Suprapubic skin (tissue), 4 donors: ENCODE results near the gene BAG5. TPM values are rescaled to one million over a fixed set of nuclear protein-coding genes. Genes with fewer than 3 reads are reported as not detected.

Experiments
- DNase-seq, 2 donors: peaks; one replicate each; pipeline ENCODE4 v3.0.0-alpha.2; 2019; ENCODE audit warnings: low spot score in 2 of 2
- H3K27ac ChIP-seq: fragments of 200-600 bp; sonication (generic); one replicate; pipeline ENCODE4 v1.5.1; 2019
- H3K27me3 ChIP-seq: fragments of 200-600 bp; sonication (generic); one replicate; pipeline ENCODE4 v1.5.1; 2019
- H3K36me3 ChIP-seq: fragments of 200-600 bp; sonication (generic); one replicate; pipeline ENCODE4 v1.5.1; 2019
- H3K4me1 ChIP-seq: fragments of 200-600 bp; sonication (generic); one replicate; pipeline ENCODE4 v1.5.1; 2019
- H3K4me3 ChIP-seq: fragments of 200-600 bp; sonication (generic); one replicate; pipeline ENCODE4 v1.5.1; 2019; ENCODE audit warnings: mild to moderate bottlenecking
- H3K9me3 ChIP-seq: fragments of 200-600 bp; sonication (generic); one replicate; pipeline ENCODE4 v1.5.1; 2019
- CTCF ChIP-seq, 2 donors: fragments of 200-600 bp in 1 of 2; fragments of 450-650 bp in 1 of 2; sonication (generic) in 1 of 2; IDR thresholded peaks; one replicate each; pipeline ENCODE4 v1.5.1; 2016 to 2019; ENCODE audit warnings: antibody characterized with exemption in 2 of 2, mild to moderate bottlenecking in 1 of 2, moderate library complexity in 1 of 2
- EP300 ChIP-seq: sonication (generic); formaldehyde crosslinking; IDR thresholded peaks from one replicate; pipeline ENCODE4 v1.6.1; 2017; ENCODE audit warnings: antibody characterized with exemption
- POLR2A ChIP-seq, 2 donors: fragments of 450-650 bp; IDR thresholded peaks; one replicate each; pipeline ENCODE4 v1.6.1; 2017; ENCODE audit warnings: antibody characterized with exemption in 2 of 2, mild to moderate bottlenecking in 2 of 2, moderate library complexity in 2 of 2
- POLR2AphosphoS5 ChIP-seq, 3 donors: sonication (generic); formaldehyde crosslinking; IDR thresholded peaks; one replicate each; pipeline ENCODE4 v1.6.1; 2017; ENCODE audit warnings: antibody characterized with exemption in 3 of 3
- whole genome bisulfite sequencing: methylation state at CpG from one replicate; pipeline ENCODE4 v1.1.5; 2018; 5-methylcytosine and 5-hydroxymethylcytosine counted together
- total RNA-seq, 4 donors: library from RNA; depleted of rRNA; stranded (reverse); fragments of >200 nt; gene quantifications; one replicate each; pipeline ENCODE4 v1.1.0, GENCODE V29; 2016

Gene BAG5
- total RNA-seq, 4 donors from 2014 or later = 30.2 to 55.1 (median 39.9) TPM

GRCh38 chr14:103551338-103551762 is 11.1 kb downstream of the BAG5 start:
- H3K9me3 ChIP-seq = no peaks in the 10 kb centered on the region
- H3K27me3 ChIP-seq = no peaks in the 10 kb centered on the region
- peak overlapping the region; percentile 9 for H3K4me3 ChIP-seq
- H3K36me3 ChIP-seq = no peaks in the 10 kb centered on the region
- peaks cover 57% of the 10 kb centered on the region for H3K4me1 ChIP-seq
- H3K27ac ChIP-seq = peak overlapping the region; percentile 75
- TF ChIP-seq POLR2AphosphoS5 (IDR thresholded peaks at IDR 0.05) = no peak
- no peak for TF ChIP-seq POLR2A (IDR thresholded peaks at IDR 0.05)
- TF ChIP-seq CTCF (IDR thresholded peaks at IDR 0.05) = no peak
- no peak for TF ChIP-seq EP300
- WGBS = 55% methylated on average over 16 of the region's 17 CpGs
- DNase-seq = peak; percentile 82 to 84

- H3K4me1 ChIP-seq = peaks cover 62% of the 10 kb centered on the region
- no peaks in the 10 kb centered on the region for H3K9me3 ChIP-seq
- WGBS = 40% methylated on average over 16 of the region's 22 CpGs
- H3K27me3 ChIP-seq = no peaks in the 10 kb centered on the region
- H3K27ac ChIP-seq = peak overlapping the region; percentile 75
- no peaks in the 10 kb centered on the region for H3K36me3 ChIP-seq
- TF ChIP-seq CTCF (IDR thresholded peaks at IDR 0.05) = no peak
- TF ChIP-seq POLR2AphosphoS5 (IDR thresholded peaks at IDR 0.05) = no peak
- no peak for TF ChIP-seq EP300
- TF ChIP-seq POLR2A (IDR thresholded peaks at IDR 0.05) = no peak
- peak in 1 of 2 donors; percentile 76 for DNase-seq
- peak overlapping the region; percentile 9 for H3K4me3 ChIP-seq
These were observed 11.8 kb downstream of the BAG5 start for GRCh38 chr14:103550451-103551337.

GRCh38 chr14:103549361-103550311 is 12.8 kb downstream of the BAG5 start:
- Histone ChIP-seq H3K4me3 (no peak overlapping the region), H3K27me3 (no peaks in the 10 kb centered on the region), H3K36me3 (no peaks in the 10 kb centered on the region), H3K4me1 (peaks cover 71% of the 10 kb centered on the region), H3K9me3 (no peaks in the 10 kb centered on the region), H3K27ac (peak overlapping the region; percentile 75)
- TF ChIP-seq POLR2AphosphoS5 (IDR thresholded peaks at IDR 0.05) (no peak), CTCF (IDR thresholded peaks at IDR 0.05) (no peak)
- WGBS = 57% methylated on average over 25 of the region's 30 CpGs
- DNase-seq = peak; percentile 68 to 78

GRCh38 chr14:103548463-103549351 is 13.8 kb downstream of the BAG5 start:
- no peaks in the 10 kb centered on the region for H3K27me3 ChIP-seq
- no peak overlapping the region for H3K27ac ChIP-seq
- peak in 1 of 2 donors; percentile 77 for DNase-seq
- WGBS = 61% methylated on average over 13 of the region's 27 CpGs
- TF ChIP-seq EP300 (no peak), POLR2AphosphoS5 (IDR thresholded peaks at IDR 0.05) (no peak), CTCF (IDR thresholded peaks at IDR 0.05) (no peak), POLR2A (IDR thresholded peaks at IDR 0.05) (no peak)
- H3K9me3 ChIP-seq = no peaks in the 10 kb centered on the region
- no peaks in the 10 kb centered on the region for H3K36me3 ChIP-seq
- peaks cover 80% of the 10 kb centered on the region for H3K4me1 ChIP-seq
- H3K4me3 ChIP-seq = no peak overlapping the region
